BE2C (cell line): ENCODE measurements around the gene USP48.
"Not testable (repeated sequence)": the region's sequence is repeated elsewhere in the genome, so short reads cannot be mapped to it uniquely, and the experiment has no call there.

Source experiments
- DNase-seq: peaks from one replicate; pipeline ENCODE4 v3.0.0-alpha.2; 2020
- H3K27me3 ChIP-seq: fragments of 250-450 bp; sonication (Bioruptor Pico); 2 replicates; pipeline ENCODE4 v1.5.1; 2020; ENCODE audit warnings: mild to moderate bottlenecking
- H3K36me3 ChIP-seq: fragments of 250-450 bp; sonication (Bioruptor Pico); 2 replicates; pipeline ENCODE4 v1.5.1; 2020; ENCODE audit warnings: mild to moderate bottlenecking
- H3K4me1 ChIP-seq: fragments of 250-450 bp; sonication (Bioruptor Pico); 2 replicates; pipeline ENCODE4 v1.5.1; 2020
- H3K4me3 ChIP-seq: 2 replicates; pipeline ENCODE4 v1.5.1; 2011; ENCODE audit warnings: low read depth, low read length
- H3K9me3 ChIP-seq: fragments of 250-450 bp; sonication (Bioruptor Pico); 2 replicates; pipeline ENCODE4 v1.5.1; 2020
- TF ChIP-seq, protein P1 (sequence below): IDR thresholded peaks from 2 replicates; pipeline ENCODE4 v1.5.1; 2012; ENCODE audit warnings: mild to moderate bottlenecking, low read depth, low read length

USP48 gene

DNA sequence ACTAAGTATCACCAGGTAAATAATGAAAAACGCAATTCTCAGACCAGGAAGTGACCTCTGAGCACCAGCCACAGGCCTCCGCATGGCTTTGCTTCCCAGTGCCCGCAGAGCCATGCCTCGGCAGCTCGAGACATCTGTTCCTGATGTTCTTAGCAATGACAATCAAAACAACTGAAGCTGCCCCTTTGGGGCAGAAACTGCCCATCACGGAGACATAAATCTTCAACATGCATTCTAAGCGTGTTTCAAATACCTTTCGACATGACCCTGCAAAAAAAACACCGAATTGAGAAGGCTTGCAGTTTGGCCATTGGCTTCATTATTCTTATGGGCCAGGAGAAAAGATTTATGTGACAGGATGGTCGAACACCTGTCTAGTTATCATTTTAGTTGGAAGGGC, 108.0 kb downstream of the USP48 start:
- Histone ChIP-seq H3K4me1 (peaks cover 8% of the 10 kb centered on the region), H3K9me3 (no peaks in the 10 kb centered on the region), H3K36me3 (no peaks in the 10 kb centered on the region), H3K4me3 (no peak overlapping the region), H3K27me3 (no peaks in the 10 kb centered on the region)
- no peak for DNase-seq
- TF ChIP-seq, protein P1, sequence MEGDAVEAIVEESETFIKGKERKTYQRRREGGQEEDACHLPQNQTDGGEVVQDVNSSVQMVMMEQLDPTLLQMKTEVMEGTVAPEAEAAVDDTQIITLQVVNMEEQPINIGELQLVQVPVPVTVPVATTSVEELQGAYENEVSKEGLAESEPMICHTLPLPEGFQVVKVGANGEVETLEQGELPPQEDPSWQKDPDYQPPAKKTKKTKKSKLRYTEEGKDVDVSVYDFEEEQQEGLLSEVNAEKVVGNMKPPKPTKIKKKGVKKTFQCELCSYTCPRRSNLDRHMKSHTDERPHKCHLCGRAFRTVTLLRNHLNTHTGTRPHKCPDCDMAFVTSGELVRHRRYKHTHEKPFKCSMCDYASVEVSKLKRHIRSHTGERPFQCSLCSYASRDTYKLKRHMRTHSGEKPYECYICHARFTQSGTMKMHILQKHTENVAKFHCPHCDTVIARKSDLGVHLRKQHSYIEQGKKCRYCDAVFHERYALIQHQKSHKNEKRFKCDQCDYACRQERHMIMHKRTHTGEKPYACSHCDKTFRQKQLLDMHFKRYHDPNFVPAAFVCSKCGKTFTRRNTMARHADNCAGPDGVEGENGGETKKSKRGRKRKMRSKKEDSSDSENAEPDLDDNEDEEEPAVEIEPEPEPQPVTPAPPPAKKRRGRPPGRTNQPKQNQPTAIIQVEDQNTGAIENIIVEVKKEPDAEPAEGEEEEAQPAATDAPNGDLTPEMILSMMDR, result no peak

GRCh38 chr1:21673853-21674252, 109.1 kb downstream of the USP48 start:
- not testable (repeated sequence) for DNase-seq, H3K27me3 ChIP-seq, H3K4me3 ChIP-seq, H3K36me3 ChIP-seq, H3K4me1 ChIP-seq, H3K9me3 ChIP-seq

GRCh38 chr1:21673277-21673780, 109.6 kb downstream of the USP48 start:
- Histone ChIP-seq H3K9me3 (no peaks in the 10 kb centered on the region), H3K36me3 (no peaks in the 10 kb centered on the region), H3K27me3 (no peaks in the 10 kb centered on the region), H3K4me3 (no peak overlapping the region), H3K4me1 (peaks cover 8% of the 10 kb centered on the region)
- DNase-seq, result no peak
- TF ChIP-seq, protein P1, result no peak

DNA sequence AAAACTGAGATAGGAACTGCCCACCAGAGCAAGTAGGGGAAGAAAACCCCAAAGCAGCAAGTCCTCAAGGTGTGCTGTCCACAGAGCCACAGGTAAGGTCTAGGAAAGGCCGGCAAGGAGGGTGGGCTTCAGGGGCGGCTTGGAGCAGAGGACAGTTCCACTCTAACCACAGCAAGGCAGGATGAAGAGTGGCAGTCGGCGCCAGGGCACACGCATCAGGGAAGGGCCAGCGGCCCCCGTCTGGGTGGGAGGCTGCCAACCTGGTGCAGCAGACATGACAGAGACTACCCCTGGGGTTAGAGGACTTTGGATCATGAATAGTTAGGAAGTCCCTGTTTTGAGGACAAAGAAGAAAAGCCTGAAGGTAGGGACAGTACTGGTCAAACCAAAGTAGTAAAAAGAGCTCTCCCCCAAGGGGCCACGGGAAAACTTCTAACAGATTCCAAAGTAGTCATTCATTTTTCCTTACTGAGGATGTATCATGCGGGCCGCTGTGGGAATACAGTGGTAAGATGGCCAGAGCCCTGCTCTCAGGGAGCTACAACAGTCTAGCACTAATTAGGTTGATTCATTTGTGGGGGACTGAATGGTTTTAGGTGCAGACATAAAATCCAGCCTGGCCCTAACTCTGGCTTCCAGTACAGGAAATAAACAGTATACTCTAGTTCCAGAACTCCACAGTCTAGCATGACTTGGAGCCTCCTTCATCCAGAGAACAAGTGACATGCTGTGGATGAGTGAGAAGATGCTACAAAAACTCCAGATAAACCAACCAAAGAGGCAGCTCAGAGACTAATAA, 110.3 kb downstream of the USP48 start:
- TF ChIP-seq, protein P1, result no peak
- Histone ChIP-seq H3K9me3 (no peaks in the 10 kb centered on the region), H3K27me3 (no peaks in the 10 kb centered on the region), H3K4me3 (no peak overlapping the region), H3K36me3 (no peaks in the 10 kb centered on the region), H3K4me1 (peaks cover 8% of the 10 kb centered on the region)
- no peak for DNase-seq

DNA sequence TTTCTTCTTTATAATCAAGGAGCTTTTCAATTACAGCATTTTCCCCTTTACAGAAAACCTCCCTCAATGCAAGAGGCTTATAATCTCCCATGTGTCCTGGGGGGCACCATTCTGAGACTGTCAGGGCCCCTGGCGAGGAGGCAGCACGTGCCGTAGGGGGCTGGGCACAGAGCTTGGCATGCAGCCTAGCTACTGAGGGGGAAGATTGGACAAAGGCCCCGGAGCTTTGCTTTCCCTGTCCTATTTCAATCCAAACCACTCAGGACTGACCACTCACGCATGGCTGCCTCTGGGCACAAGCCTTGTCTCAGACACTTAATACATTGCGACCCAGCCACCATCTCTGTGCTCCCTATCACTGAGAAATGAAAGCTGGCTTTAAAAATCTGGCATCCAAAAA, 111.0 kb downstream of the USP48 start:
- Histone ChIP-seq H3K36me3 (no peaks in the 10 kb centered on the region), H3K4me3 (no peak overlapping the region), H3K4me1 (peaks cover 8% of the 10 kb centered on the region), H3K27me3 (no peaks in the 10 kb centered on the region), H3K9me3 (no peaks in the 10 kb centered on the region)
- no peak for DNase-seq
- TF ChIP-seq, protein P1, result no peak

GRCh38 chr1:21670956-21671902, 111.7 kb downstream of the USP48 start:
- H3K27me3 ChIP-seq, result no peaks in the 10 kb centered on the region
- TF ChIP-seq, protein P1, result no peak
- DNase-seq, result no peak

More at GRCh38 chr1:21670956-21671902, 111.7 kb downstream of the USP48 start:
- no peaks in the 10 kb centered on the region for H3K36me3 ChIP-seq
- no peaks in the 10 kb centered on the region for H3K9me3 ChIP-seq
- no peak overlapping the region for H3K4me3 ChIP-seq
- H3K4me1 ChIP-seq, result peaks cover 8% of the 10 kb centered on the region
